SIG-M5 treated with dmso at 0.1 percent for 504 hours (cell line): ENCODE measurements around the gene SLC17A9.
A peak's percentile ranks its signal among the peaks of the same experiment; 100 is the strongest.

Experiments
- DNase-seq: peaks from one replicate; lab custom pipeline; 2025; ENCODE audit not compliant: unreplicated experiment; lab: John Stamatoyannopoulos, UW

The SLC17A9 gene

GRCh38 chr20:62967628-62968351 is 15.3 kb downstream of the SLC17A9 start:
- DNase-seq, result no peak

GRCh38 chr20:62968378-62969178 is 16.1 kb downstream of the SLC17A9 start:
- no peak for DNase-seq

- no peak for DNase-seq
Measured at GRCh38 chr20:62969179-62969760, 16.8 kb downstream of the SLC17A9 start.

GRCh38 chr20:62969939-62970306 is 17.4 kb downstream of the SLC17A9 start:
- DNase-seq, result no peak

GRCh38 chr20:62970307-62971210 is 18.1 kb downstream of the SLC17A9 start:
- DNase-seq, result no peak

- DNase-seq, result no peak
Measured at GRCh38 chr20:62971211-62971949, 18.9 kb downstream of the SLC17A9 start.

GRCh38 chr20:62971950-62972844 is 19.7 kb downstream of the SLC17A9 start:
- DNase-seq, result peak; percentile 89

GRCh38 chr20:62972845-62973745 is 20.6 kb downstream of the SLC17A9 start:
- DNase-seq, result no peak

GRCh38 chr20:62975251-62975760 is 22.8 kb downstream of the SLC17A9 start:
- DNase-seq, result no peak

GRCh38 chr20:62975812-62976508 is 23.5 kb downstream of the SLC17A9 start:
- DNase-seq, result no peak

GRCh38 chr20:62976886-62977285 is 24.4 kb downstream of the SLC17A9 start:
- DNase-seq, result no peak

GRCh38 chr20:62977613-62978560 is 25.4 kb downstream of the SLC17A9 start:
- no peak for DNase-seq

GRCh38 chr20:62978561-62978943 is 26.0 kb downstream of the SLC17A9 start:
- DNase-seq, result peak; percentile 67

- no peak for DNase-seq
Measured at GRCh38 chr20:62979310-62979709, 26.8 kb downstream of the SLC17A9 start.

- DNase-seq, result no peak
Measured at GRCh38 chr20:62979876-62980373, 27.4 kb downstream of the SLC17A9 start.

- DNase-seq, result no peak
Measured at GRCh38 chr20:62980380-62980960, 28.0 kb downstream of the SLC17A9 start.
